ENCODE data around the gene SPDYE2B.
"Not testable (repeated sequence)": the region's sequence is repeated elsewhere in the genome, so short reads cannot be mapped to it uniquely, and the experiment has no call there.

The SPDYE2B gene

GRCh38 chr7:102643404-102643803 lies 6.7 kb upstream of the SPDYE2B start:
- not testable (repeated sequence) for DNase-seq

DNA sequence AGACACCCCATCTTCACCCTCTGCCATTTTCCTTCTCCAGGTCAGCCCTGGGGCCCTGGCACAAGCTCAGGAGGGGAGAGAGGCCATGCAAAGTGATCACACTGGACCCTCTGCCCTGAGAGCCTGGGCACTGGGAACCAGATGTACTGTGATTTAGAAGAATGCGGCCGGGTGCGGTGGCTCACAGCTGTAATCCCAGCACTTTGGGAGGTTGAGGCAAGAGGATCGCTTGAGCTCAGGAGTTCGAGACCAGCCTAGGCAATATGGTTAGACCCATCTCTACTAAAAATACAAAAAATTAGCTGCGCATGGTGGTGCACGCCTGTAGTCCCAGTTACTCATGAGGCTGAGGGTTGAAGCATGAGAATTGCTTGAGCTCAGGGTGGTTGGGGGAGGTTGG lies 2.3 kb upstream of the SPDYE2B start:
- DNase-seq = not testable (repeated sequence)

- not testable (repeated sequence) for DNase-seq
These were observed 14.6 kb downstream of the SPDYE2B start for GRCh38 chr7:102664765-102665164.

- DNase-seq = not testable (repeated sequence)
These were observed 16.7 kb downstream of the SPDYE2B start for GRCh38 chr7:102666850-102667249.

DNA sequence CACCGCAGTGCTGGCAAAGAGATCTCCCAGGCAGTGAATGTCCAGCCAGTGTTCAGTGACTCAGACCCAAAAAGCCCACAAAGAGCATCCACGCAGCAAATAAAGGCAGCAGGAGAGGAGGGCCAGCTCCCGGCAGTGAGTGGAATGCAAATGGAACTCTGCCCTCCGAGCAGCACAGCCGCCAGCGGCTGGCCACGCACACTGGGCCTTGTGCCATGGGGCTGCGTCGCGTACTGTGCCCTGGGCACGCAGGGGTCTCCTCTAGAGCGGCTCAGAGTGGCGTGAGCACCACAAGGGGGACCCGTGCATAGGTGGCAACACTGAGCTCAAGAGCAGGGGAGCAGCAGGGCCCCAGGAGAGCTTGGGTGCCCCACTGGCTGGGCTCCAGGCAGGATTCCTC lies 17.4 kb downstream of the SPDYE2B start:
- DNase-seq = not testable (repeated sequence)

GRCh38 chr7:102671166-102671955 lies 21.2 kb downstream of the SPDYE2B start, which contains the start of gene POLR2J2:
POLR2J2 (minus strand) TSS chr7:102671663; CDS start chr7:102671601, 62 bp downstream.
- not testable (repeated sequence) for DNase-seq

DNA sequence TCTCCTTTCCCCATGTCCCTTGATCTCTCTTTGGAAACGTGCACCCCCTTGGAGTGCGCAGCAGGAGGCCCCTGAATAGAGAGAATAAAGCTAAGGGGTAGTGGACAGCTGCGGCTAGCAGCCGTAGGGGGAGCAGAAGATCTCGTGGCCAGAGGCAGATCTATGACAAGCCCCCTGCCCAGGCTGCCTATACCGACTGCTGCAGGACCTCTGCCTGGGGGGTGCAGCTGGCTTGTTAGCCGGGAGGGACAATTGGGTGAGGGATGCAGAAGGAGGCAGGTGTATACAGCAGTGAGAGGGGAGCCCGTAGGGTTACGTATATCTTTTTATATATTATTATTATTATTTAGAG lies 21.8 kb downstream of the SPDYE2B start:
- not testable (repeated sequence) for DNase-seq

- DNase-seq = not testable (repeated sequence)
These were observed 23.4 kb downstream of the SPDYE2B start for GRCh38 chr7:102673447-102674067.

GRCh38 chr7:102675545-102675944 lies 25.4 kb downstream of the SPDYE2B start:
- not testable (repeated sequence) for DNase-seq

DNA sequence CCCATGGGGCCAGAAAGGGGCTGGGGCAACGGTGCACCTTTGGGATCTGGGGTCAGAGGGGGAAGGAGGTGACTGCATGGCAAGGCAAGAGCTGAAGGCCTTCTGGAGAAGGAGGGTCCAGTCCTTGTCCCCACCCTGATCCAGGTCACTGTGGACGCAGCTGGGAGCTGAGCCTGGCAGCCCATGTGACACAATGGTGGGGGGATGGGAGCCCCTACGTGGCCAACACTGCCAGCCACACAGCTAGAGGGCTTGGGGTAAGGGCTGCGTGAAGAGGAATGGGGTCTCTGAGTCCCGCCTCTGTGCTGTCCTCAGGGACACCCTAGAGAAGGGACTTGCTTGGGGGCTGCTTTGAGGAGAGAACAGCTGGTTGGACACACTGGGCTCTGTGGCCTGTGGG lies 30.7 kb downstream of the SPDYE2B start:
- not testable (repeated sequence) for DNase-seq

- not testable (repeated sequence) for DNase-seq
These were observed 32.4 kb downstream of the SPDYE2B start for GRCh38 chr7:102682560-102682959.

DNA sequence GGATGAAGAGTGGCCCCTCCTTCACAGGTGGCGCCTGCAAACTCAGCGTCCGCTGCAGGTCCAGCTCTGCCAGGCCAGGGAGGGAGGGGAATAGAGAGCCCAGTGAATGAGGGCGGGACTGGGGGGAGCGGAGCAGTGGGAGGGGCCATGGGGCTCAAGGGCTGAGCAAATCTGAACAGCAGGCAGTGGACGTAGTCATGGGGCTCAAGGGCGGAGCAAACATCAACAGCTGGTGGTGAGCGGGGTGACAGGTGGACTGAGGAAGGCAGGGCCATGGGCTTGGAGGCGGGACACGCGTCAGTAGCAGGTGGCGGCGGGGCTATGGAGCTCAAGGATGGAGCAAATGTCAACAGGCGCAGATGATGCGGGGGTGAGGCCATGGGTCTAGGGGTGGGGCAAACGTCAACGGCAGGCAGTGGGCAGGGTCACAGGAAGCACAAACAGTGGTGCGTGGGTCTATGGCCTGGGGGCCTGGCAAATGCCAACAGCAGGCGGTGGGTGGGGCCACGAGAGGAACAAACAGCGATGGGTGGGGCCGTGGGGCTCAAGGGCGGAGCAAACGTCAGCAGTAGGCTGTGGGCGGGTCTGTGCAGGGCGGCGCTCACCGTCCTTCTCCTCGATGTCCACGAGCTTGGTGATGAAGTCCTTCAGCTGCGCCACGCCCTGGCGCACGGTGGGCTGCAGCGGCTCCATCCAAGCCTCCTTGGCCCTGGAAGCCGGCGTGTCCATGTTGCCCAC lies 38.3 kb downstream of the SPDYE2B start:
- not testable (repeated sequence) for DNase-seq

DNA sequence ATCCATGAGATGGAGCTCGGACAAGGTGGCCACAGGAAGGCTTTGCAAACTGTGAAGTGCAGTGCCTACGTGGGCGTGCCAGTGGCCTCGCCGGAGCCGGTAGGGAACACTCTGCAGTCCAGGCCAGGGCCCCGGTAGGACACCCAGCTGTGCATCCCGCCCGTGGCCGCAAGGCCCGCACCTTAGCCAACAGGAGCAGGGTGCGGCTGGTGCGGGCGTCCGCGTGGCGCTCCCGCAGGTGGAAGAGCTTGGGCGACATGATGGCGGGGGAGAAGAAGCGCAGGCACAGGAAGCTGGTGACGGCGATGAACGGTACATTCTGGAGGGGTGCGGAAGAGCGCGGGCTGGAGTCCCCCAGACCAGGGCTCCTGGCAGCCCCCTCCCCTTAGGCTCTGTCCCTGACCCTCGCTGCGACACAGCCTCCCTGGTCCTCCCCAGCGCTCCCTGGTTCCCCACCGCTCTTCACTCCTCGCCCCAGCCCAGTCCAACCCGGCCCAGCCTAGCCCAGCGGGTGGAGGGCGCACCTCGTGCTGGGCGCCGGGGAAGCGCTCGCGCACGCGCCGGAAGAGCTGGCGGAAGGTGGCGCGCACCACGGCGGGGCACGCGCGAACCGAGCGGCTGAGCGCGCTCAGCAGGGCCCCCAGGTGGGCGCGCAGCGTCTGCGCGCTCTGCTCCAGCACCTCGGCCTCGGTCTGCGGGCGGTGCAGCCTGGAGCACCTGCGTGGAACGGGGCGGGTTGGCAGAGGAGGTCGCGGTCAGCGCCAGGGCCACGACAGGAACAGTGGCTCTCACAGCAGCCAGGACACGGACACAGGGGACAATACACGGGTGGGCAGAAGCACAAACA lies 39.5 kb downstream of the SPDYE2B start:
- not testable (repeated sequence) for DNase-seq

- not testable (repeated sequence) for DNase-seq
These were observed 40.5 kb downstream of the SPDYE2B start for GRCh38 chr7:102690602-102691001.

DNA sequence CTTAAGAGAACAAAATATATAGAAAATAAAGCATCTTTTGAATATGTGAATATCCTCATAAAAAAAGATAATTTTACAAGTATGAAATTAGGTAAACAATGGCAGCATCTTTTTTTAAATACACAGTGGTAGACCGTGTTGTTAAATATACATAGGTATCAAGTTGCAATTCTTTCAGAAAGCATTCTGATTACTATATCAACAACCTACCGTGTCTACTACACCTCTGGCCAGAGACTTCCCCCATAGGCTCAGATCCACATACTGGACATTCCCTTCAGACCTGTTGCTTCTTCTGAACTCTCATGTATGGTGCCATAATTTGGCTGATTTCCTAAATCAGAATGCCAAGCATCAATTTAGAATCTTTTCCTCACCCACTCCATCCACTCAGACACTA lies 43.9 kb downstream of the SPDYE2B start:
- DNase-seq = not testable (repeated sequence)

GRCh38 chr7:102695033-102695552 lies 45.0 kb downstream of the SPDYE2B start:
- DNase-seq = not testable (repeated sequence)

- not testable (repeated sequence) for DNase-seq
These were observed 45.9 kb downstream of the SPDYE2B start for GRCh38 chr7:102696009-102696408.

- DNase-seq = not testable (repeated sequence)
These were observed 47.8 kb downstream of the SPDYE2B start for GRCh38 chr7:102697642-102698512.

DNA sequence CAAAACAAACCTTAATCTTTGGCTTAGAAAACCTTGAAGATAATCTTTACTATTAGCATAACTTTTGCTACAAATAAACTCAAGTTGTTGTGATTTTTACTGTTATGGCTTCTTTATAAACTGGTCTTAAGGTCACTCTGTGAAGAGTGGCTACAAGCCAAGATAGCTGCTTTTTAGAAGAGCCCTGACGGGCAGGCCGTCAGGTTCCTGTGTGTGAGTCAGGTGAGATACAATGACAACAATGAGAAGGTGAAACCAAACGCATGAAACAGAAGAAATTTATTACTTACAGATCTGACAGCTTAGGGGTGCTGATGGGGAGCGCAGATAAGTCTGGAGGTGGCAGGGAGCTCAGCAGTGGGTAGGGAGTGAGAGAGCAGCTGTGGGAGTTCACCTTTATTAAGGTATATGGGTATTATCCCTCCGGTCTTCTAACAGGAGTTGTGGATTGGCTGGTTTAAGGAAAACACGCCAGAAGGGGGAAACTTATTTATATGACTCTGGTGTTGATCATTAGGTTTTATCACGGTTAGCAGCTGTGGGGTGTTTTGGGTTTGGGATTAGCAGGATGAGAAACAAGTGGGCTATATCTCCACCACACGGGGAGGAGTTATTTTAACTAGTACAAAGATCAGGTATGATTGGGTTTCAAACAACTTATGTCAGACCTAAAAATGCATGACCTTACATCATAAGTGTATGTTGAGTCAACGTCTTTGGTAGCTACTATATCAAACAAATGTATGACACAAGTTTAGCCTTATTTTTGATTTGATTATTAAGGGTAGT lies 49.0 kb downstream of the SPDYE2B start:
- DNase-seq = not testable (repeated sequence)
